Activated T-helper 9 cell treated with anti-CD3 and anti-CD28 coated beads, Interleukin-2, amount 50 U/mL, for 16 hours (primary cell): Measurements from ENCODE around the gene ZBTB48.

Experiments
- DNase-seq: peaks from one replicate; pipeline ENCODE4 v3.0.0-alpha.2; 2020; ENCODE audit warnings: low read depth

ZBTB48 gene

GRCh38 chr1:6572653-6573383, 7.0 kb upstream of the ZBTB48 start:
- DNase-seq = no peak

DNA sequence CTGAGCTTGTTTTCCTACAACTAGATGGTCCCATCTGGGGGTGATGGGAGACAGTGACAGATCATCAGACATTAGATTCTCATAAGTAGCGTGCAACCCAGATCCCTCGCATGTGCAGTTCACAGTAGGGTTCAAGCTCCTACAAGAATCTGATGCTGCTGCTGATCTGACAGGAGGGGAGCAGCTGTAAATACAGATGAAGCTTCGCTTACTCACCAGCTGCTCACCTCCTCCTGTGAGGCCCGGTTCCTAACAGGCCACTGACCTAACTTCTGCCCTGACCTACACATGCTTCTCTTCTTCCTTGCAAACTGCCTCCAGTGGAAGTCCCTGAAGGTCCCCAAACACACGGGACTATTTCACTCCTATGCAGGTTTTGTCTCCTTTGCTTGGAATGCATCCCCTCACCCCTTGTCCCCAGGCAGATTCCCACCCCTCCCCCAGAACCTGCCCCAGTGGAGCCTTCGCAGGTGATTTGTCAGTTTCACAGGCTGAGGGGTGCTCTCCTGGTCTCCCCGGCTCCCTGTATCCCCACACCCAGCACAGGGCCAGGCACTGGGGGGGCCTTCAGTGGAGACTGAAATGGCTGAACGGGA, 5.7 kb upstream of the ZBTB48 start:
- no peak for DNase-seq

DNA sequence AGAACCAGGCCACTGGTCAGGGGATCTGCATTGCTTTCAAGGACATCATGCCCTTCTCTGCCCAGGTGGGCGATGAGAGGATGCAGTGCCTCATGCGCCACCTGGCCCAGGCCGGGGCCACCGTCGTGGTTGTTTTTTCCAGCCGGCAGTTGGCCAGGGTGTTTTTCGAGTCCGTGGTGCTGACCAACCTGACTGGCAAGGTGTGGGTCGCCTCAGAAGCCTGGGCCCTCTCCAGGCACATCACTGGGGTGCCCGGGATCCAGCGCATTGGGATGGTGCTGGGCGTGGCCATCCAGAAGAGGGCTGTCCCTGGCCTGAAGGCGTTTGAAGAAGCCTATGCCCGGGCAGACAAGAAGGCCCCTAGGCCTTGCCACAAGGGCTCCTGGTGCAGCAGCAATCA, 5.0 kb upstream of the ZBTB48 start:
- no peak for DNase-seq

DNA sequence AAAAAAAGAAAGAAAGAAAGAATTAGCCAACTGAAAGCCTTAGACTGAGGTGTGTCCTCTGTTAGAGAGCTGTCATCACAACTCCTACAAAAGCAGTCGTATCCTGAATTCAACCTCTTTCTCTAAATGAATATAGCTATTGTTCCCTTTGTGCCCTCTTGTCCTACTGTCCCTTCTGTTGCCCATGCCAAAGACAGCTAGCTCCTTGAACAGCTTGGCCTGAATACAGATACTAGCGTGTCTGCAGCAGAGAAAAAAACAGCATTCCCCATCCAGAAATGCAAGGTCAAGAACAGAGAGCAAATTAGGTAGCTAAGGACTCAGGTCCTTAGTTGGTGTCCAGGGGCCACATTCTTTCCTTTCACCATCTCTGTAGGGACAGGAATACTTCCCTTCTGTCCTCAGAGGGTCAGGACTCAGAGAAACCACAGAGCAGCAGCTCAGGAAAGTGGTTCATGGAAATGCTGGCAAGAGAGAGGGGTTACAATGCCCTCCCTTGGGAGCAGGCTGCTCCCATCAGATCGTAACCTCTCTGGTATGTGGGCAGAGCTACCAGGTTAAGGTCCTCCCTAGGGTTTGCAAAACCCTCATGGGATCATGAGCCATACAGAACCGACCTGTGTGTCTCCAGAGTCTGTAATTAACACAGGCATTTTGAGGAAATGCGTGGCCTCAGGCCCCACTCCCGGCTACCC, 1.8 kb upstream of the ZBTB48 start:
- DNase-seq = no peak

- DNase-seq = no peak
Observed at GRCh38 chr1:6578624-6579373, 995 bp upstream of the ZBTB48 start.

- no peak for DNase-seq
Observed at GRCh38 chr1:6580119-6580592, 362 bp downstream of the ZBTB48 start.

- DNase-seq = no peak
Observed at GRCh38 chr1:6580593-6581409, 1.0 kb downstream of the ZBTB48 start.

GRCh38 chr1:6581561-6582305, 1.9 kb downstream of the ZBTB48 start:
- DNase-seq = no peak

DNA sequence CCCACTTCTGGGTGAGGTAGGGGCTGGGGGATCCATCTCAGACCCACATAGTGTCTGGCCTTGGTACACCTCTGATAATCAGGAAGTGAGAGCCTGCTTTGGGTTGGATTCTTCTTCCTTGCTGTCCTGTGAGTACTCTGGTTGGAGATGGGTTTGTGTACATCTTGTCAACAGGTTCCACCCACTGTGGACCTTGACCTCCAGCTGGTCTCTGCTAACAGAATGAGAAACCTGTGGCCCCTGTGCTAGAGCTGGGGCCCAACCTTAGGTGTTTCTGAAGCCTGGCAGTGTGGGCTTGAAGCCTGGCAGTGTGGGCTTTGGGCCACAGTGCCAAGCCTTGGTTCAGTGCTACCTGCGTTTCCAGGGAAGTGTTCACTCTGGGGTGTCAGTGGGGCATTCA, 2.6 kb downstream of the ZBTB48 start:
- DNase-seq = no peak

DNA sequence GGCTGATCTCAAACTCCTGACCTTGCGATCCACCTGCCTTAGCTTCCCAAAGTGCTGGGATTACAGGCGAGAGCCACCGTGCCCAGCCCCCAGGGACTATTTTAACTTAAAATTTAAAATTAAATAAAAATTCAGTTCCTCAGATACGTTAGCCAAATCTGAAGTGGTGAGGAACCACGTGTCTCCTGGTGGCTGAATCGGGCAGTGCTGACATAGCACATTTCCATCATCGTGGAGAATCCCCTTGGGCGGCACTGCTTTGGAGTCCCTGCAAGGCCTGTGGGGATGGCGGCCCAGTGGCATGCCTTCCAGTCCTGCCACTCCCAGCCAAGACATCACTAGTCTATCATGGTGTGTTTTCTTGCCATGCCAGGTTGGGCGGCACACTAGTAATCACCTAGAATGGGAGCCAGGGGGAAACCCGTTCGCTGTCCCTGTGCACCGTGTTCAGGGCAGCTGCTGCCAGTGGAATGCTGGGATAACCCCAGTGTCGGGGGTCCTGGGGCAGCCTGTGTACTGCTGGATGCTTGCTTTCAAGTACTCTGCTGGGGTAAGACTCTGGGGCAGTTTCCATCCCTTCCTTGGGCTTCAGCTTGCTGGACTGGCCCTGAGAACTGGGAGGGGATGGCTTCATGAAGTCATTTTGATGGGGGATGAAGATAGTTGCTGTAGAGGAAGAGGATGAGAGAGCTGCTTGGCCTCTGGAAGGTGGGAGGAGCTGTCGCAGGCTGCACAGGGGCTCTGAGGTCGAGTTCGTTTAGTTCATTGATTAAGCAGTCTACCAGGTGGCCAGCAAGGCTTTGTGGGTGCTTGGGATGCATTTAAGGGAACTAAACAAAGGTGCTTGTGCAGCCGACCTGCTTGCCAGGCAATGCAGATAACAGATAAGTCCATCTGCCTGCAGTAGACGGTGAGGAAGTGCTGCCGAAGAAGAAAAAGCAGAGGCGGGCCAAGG, 4.6 kb downstream of the ZBTB48 start:
- DNase-seq = no peak

- DNase-seq = no peak
Observed at GRCh38 chr1:6585081-6585722, 5.4 kb downstream of the ZBTB48 start.

DNA sequence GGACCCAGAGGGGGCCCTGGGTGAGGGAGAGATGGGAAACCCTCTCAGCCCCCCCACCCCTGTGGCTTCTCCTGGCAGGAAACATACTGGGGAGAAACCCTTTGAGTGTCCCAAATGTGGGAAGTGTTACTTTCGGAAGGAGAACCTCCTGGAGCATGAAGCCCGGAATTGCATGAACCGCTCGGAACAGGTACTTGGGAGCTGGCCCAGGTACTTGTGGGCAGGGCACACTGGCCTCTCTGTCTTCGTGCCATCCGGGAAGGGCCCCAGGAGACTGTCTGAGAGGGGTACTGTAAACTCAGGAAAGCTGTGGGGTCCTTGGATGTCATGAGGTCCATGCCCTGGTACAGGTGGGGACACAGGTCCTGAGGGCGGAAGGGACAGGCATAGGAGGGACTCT, 6.0 kb downstream of the ZBTB48 start:
- no peak for DNase-seq

GRCh38 chr1:6586404-6586816, 6.6 kb downstream of the ZBTB48 start:
- no peak for DNase-seq

DNA sequence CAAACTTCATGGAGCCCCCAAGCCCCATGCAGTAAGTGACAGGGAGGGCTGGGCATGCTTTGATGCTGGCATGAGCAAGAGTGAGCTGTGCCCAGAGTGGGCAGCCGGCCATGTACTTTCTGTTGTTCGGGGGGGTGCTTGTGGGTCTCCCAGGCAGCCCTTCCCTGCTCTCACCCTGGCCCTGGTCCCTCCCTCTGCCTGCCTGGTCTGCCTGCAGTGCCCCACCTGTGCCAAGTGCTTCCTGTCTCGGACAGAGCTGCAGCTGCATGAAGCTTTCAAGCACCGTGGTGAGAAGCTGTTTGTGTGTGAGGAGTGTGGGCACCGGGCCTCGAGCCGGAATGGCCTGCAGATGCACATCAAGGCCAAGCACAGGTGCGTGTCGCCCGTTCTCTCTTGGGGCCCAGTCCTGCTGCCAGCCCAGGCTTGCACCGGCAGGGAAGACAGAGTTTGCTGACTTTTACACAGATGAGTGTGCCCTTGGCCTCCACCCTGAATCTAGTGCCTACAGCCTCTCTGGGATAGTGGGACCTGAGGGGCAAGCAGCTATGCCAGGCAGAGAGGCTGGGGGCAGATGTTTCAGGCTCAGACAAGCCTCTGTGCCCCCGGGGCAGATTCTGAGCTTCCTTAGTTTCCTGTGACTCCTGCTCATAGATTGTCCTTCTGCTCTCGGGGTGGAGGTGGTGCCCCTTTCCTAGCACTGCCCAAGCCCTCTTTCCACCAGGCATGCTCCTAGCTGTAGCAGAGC, 7.6 kb downstream of the ZBTB48 start:
- DNase-seq = no peak

DNA sequence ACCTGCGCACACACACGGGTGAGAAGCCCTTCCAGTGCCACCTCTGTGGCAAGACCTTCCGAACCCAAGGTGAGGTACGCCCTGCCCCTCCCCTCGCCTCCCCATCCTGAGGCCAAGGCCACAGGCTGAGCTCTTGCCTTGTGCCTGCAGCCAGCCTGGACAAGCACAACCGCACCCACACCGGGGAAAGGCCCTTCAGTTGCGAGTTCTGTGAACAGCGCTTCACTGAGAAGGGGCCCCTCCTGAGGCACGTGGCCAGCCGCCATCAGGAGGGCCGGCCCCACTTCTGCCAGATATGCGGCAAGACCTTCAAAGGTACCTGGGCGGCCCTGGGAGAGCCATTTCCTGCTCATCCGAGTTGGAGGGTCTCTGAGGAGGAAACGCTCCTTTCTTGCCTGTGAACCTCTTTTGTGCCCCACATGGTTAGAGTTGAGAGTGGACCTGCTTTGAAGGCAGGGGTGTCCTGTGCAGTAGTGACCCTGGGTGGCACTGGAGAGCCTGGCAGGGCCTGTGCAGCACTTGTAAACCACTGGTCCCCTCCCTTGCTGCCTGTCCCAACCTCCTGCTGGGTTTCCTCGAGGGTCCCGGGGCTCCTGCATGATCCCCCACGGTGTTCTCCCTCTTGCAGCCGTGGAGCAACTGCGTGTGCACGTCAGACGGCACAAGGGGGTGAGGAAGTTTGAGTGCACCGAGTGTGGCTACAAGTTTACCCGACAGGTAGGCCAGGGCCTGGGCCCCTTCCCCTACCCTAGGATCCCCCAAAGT, 8.5 kb downstream of the ZBTB48 start:
- no peak for DNase-seq

- DNase-seq = no peak
Observed at GRCh38 chr1:6588893-6589520, 9.2 kb downstream of the ZBTB48 start.

GRCh38 chr1:6590046-6590445, 10.3 kb downstream of the ZBTB48 start:
- no peak for DNase-seq
